ENCODE measurements around the gene YIF1B. TPM values are rescaled to one million over a fixed set of nuclear protein-coding genes. Genes with fewer than 3 reads are reported as not detected.
A peak's percentile ranks its signal among the peaks of the same experiment; 100 is the strongest.

Gene YIF1B
- total and polyA plus RNA-seq, 9 of the 15 experiments (the other 6 are each of a cell fraction or from before 2014, with no cell fraction given), result 8.5 to 586 (median 323) TPM

DNA sequence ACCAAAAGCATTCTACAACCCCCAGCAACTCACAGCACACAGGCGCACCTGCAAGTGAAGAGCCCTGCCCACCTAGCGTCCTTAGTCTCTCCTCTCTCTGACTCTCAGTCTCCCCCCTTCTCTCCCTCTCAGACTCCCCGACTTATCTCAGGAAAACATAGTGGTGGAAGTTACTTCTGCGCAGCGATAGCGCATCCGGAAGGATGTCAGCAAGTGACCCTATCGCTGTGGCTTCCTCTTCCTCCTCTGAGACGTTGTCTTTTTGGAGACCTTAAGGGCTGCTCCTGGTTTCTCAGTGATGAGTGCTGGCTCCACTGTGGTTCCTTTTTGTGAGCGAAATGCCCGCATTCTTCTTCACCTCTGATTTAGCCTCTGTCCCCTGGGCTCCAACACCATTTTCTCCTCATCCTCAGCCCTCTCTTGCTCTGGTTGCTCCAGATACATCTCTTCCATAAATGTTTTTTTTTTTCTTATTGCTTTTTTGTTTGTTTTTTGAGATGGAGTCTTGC, 1.4 kb upstream of the YIF1B start (continued):
- TF ChIP-seq, protein P1, sequence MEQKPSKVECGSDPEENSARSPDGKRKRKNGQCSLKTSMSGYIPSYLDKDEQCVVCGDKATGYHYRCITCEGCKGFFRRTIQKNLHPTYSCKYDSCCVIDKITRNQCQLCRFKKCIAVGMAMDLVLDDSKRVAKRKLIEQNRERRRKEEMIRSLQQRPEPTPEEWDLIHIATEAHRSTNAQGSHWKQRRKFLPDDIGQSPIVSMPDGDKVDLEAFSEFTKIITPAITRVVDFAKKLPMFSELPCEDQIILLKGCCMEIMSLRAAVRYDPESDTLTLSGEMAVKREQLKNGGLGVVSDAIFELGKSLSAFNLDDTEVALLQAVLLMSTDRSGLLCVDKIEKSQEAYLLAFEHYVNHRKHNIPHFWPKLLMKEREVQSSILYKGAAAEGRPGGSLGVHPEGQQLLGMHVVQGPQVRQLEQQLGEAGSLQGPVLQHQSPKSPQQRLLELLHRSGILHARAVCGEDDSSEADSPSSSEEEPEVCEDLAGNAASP (IDR thresholded peaks at IDR 0.05), result no peak
- TF ChIP-seq ILF3 (IDR thresholded peaks at IDR 0.05; ENCODE audit: borderline replicate concordance), result no peak
- TF ChIP-seq RBBP5 (IDR thresholded peaks at IDR 0.05; ENCODE audit: borderline replicate concordance, insufficient read depth, low read length, poor library complexity, severe bottlenecking), result peak; percentile 32
- TF ChIP-seq TBP (optimal IDR thresholded peaks at IDR 0.05; ENCODE audit: low read depth, low read length), result peak; percentile 44
- peak; percentile 70 to 73; a peak in 3 of 4 replicates for TF ChIP-seq FOXK2 (conservative IDR thresholded peaks at IDR 0.05 in 1 of 2, IDR thresholded peaks at IDR 0.05 in 1 of 2; ENCODE audit: low read depth in 2 of 2)
- no peak for TF ChIP-seq ZNF584 (CRISPR knock-in tag; IDR thresholded peaks at IDR 0.05; ENCODE audit: low read depth)
- TF ChIP-seq, protein P2, sequence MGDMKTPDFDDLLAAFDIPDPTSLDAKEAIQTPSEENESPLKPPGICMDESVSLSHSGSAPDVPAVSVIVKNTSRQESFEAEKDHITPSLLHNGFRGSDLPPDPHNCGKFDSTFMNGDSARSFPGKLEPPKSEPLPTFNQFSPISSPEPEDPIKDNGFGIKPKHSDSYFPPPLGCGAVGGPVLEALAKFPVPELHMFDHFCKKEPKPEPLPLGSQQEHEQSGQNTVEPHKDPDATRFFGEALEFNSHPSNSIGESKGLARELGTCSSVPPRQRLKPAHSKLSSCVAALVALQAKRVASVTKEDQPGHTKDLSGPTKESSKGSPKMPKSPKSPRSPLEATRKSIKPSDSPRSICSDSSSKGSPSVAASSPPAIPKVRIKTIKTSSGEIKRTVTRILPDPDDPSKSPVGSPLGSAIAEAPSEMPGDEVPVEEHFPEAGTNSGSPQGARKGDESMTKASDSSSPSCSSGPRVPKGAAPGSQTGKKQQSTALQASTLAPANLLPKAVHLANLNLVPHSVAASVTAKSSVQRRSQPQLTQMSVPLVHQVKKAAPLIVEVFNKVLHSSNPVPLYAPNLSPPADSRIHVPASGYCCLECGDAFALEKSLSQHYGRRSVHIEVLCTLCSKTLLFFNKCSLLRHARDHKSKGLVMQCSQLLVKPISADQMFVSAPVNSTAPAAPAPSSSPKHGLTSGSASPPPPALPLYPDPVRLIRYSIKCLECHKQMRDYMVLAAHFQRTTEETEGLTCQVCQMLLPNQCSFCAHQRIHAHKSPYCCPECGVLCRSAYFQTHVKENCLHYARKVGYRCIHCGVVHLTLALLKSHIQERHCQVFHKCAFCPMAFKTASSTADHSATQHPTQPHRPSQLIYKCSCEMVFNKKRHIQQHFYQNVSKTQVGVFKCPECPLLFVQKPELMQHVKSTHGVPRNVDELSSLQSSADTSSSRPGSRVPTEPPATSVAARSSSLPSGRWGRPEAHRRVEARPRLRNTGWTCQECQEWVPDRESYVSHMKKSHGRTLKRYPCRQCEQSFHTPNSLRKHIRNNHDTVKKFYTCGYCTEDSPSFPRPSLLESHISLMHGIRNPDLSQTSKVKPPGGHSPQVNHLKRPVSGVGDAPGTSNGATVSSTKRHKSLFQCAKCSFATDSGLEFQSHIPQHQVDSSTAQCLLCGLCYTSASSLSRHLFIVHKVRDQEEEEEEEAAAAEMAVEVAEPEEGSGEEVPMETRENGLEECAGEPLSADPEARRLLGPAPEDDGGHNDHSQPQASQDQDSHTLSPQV (IDR thresholded peaks at IDR 0.05), result peak; percentile 76
- TF ChIP-seq, protein P3, sequence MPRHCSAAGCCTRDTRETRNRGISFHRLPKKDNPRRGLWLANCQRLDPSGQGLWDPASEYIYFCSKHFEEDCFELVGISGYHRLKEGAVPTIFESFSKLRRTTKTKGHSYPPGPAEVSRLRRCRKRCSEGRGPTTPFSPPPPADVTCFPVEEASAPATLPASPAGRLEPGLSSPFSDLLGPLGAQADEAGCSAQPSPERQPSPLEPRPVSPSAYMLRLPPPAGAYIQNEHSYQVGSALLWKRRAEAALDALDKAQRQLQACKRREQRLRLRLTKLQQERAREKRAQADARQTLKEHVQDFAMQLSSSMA (CRISPR knock-in tag; IDR thresholded peaks at IDR 0.05), result no peak
- no peak for TF ChIP-seq ZNF764 (CRISPR knock-in tag; IDR thresholded peaks at IDR 0.05; ENCODE audit: low read depth)
- peak; percentile 89 for TF ChIP-seq ZNF175 (CRISPR knock-in tag; IDR thresholded peaks at IDR 0.05; ENCODE audit: low read depth)
- TF ChIP-seq, protein P4, sequence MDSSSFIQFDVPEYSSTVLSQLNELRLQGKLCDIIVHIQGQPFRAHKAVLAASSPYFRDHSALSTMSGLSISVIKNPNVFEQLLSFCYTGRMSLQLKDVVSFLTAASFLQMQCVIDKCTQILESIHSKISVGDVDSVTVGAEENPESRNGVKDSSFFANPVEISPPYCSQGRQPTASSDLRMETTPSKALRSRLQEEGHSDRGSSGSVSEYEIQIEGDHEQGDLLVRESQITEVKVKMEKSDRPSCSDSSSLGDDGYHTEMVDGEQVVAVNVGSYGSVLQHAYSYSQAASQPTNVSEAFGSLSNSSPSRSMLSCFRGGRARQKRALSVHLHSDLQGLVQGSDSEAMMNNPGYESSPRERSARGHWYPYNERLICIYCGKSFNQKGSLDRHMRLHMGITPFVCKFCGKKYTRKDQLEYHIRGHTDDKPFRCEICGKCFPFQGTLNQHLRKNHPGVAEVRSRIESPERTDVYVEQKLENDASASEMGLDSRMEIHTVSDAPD (CRISPR knock-in tag; IDR thresholded peaks at IDR 0.05), result no peak
- no peak for TF ChIP-seq ATF1 (CRISPR knock-in tag; IDR thresholded peaks at IDR 0.05)
- TF ChIP-seq ATF1 (tag; IDR thresholded peaks at IDR 0.05), result peak; percentile 85
- TF ChIP-seq DNMT1 (IDR thresholded peaks at IDR 0.05), result 0 out of 2 replicates have a peak, but pooled peaks have one; percentile 83
- no peak for TF ChIP-seq NFE2L1 (tag; IDR thresholded peaks at IDR 0.05; ENCODE audit: borderline replicate concordance, low read depth)
- no peak for TF ChIP-seq NR4A1 (CRISPR knock-in tag; IDR thresholded peaks at IDR 0.05)
- TF ChIP-seq NR4A1 (tag; IDR thresholded peaks at IDR 0.05), result peak; percentile 51; the same call in 1 of the 2 replicates
- TF ChIP-seq GABPB1 (CRISPR knock-in tag; IDR thresholded peaks at IDR 0.05), result peak; percentile 66
- TF ChIP-seq ZNF239 (CRISPR knock-in tag; IDR thresholded peaks at IDR 0.05), result no peak
- peak; percentile 59; the same call in 1 of the 2 replicates for TF ChIP-seq MIER1 (IDR thresholded peaks at IDR 0.05; ENCODE audit: low read depth)
- no peak for TF ChIP-seq U2AF2 (optimal IDR thresholded peaks at IDR 0.05; ENCODE audit: low read depth, low read length)
- no peak for TF ChIP-seq ZNF445 (CRISPR knock-in tag; IDR thresholded peaks at IDR 0.05; ENCODE audit: low read depth)

Measured in K562 (cell line).